Coronary artery (tissue), 2 donors: ENCODE measurements around the gene FIGNL2.

Experiments used
- DNase-seq: peaks from one replicate; pipeline ENCODE4 v3.0.0-alpha.2; 2017; ENCODE audit warnings: low spot score
- H3K27ac ChIP-seq, 2 donors: fragments of 200-600 bp; sonication (generic); one replicate each; pipeline ENCODE4 v1.5.1; 2016 to 2019
- H3K4me3 ChIP-seq: fragments of 200-600 bp; sonication (generic); 2 replicates; pipeline ENCODE4 v1.5.1; 2016; ENCODE audit warnings: mild to moderate bottlenecking, moderate library complexity
- TF ChIP-seq, protein P1 (sequence below): fragments of 200-600 bp; sonication (generic); IDR thresholded peaks from one replicate; pipeline ENCODE4 v1.5.1; 2019; ENCODE audit warnings: antibody characterized with exemption

The FIGNL2 gene

DNA sequence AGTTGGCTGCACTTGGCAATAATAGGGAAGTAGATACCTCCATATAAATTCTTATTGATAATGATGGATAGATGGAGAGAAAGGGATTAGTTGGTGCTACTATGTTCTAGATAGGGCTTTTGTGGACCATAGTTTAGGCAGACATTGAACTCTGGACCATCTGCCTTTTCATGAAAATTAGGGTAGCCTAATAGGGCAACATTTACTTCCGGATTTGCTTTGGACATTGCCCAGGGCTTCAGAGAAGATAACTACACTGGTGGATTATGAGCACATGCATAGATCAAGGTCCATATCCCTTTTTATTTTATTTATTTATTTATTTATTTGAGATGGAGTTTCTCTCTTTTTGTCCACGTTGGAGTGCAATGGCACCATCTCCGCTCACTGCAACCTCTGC is 70.5 kb downstream of the FIGNL2 start:
- TF ChIP-seq, protein P1, sequence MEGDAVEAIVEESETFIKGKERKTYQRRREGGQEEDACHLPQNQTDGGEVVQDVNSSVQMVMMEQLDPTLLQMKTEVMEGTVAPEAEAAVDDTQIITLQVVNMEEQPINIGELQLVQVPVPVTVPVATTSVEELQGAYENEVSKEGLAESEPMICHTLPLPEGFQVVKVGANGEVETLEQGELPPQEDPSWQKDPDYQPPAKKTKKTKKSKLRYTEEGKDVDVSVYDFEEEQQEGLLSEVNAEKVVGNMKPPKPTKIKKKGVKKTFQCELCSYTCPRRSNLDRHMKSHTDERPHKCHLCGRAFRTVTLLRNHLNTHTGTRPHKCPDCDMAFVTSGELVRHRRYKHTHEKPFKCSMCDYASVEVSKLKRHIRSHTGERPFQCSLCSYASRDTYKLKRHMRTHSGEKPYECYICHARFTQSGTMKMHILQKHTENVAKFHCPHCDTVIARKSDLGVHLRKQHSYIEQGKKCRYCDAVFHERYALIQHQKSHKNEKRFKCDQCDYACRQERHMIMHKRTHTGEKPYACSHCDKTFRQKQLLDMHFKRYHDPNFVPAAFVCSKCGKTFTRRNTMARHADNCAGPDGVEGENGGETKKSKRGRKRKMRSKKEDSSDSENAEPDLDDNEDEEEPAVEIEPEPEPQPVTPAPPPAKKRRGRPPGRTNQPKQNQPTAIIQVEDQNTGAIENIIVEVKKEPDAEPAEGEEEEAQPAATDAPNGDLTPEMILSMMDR, result no peak
- DNase-seq, result no peak

DNA sequence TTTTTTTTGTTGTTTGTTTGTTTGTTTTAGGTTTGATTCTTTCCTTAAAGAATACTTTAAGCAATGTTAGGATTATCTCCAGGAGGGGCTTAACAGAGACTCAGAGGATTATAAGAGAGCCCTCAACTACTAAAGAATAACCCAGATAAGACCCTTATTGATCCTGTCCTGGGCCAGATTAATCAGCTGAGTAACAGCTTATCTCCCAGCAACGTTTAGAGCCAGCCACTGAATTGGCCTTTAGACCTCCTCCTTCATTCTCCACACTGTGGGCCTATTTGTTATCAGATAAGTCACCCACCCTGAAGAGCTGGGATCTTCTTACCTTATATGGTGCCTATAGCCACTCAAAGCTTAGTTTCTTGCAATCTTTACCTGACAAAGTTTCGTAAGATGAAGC is 71.1 kb downstream of the FIGNL2 start:
- no peak overlapping the region for H3K4me3 ChIP-seq
- DNase-seq, result no peak
- TF ChIP-seq, protein P1, result no peak
- H3K27ac ChIP-seq, result no peak overlapping the region

More for the DNA sequence above, 70.5 kb downstream of the FIGNL2 start:
- Histone ChIP-seq H3K27ac (no peak overlapping the region), H3K4me3 (no peak overlapping the region)

DNA sequence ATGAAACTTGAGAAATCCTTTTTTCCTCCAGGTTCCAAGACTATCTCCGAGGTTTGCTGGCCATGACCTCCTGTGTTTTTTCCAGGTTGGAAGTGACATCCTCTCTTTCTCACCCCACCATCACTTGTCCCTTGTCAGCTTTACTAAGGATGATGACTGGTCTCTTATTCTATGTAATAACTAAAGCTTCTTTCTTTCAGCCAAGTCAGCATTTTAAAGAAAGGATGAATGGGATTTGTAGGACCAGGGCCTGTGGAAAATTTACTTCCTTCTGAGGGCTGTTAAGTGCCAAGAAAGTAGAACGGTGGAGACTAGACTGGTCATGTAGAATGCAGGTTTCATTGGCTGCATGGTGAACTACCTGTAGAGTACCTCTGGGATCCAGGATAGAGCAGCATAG is 73.6 kb downstream of the FIGNL2 start:
- Histone ChIP-seq H3K4me3 (no peak overlapping the region), H3K27ac (no peak overlapping the region)
- no peak for DNase-seq
- TF ChIP-seq, protein P1, result no peak

DNA sequence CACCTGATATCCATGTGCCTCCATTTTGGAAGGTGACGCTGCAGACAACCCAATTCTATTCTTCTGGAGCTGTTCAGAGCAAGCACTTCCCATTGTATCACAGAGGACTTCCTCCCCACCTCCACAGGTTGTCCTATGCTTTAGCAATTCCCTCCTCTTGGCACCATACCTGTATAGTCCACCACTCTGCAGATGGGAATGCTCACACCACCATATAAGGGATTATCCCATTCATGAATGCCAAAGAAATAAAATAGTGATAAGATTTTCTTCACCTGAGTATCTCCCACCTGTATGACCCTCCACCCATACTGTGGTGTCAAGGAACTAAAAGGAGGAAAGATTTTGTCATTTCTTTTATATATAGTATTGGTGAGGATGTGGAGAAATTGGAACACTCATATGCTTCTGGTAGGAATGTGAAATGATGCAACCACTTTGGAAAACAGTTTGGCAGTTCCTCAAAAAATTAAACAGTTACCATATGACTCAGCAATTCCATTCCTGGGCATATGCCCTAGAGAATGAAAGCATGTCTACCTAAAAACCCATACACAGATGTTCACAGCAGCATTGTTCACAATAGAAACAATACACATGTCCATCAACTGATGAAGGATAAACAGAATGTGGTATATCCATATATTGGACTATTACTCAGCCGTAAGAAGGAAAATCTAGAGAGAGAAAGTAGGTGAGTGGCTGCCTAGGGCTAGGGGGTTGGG is 75.2 kb downstream of the FIGNL2 start:
- H3K4me3 ChIP-seq, result no peak overlapping the region
- no peak overlapping the region for H3K27ac ChIP-seq
- TF ChIP-seq, protein P1, result no peak
- DNase-seq, result no peak

DNA sequence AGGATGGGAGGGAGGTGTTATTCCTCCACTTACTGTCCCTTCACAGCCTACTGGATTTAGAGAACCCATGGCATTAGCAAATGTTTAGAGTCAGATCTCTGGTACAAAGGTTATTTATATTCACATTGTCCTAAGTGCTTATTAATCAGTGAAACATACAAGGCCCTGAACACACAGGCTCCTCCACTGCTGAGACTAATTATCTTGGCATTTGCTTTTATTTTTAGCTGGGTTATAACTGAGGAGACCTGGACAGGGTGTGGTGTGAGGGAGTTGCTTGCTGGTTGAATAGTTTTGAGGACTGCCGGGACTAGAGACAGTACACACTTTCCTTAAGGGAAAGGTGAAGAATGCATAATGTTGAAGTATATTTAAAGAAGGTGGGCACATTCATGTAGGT is 77.5 kb downstream of the FIGNL2 start:
- H3K27ac ChIP-seq, result no peak overlapping the region
- no peak for DNase-seq
- TF ChIP-seq, protein P1, result no peak
- no peak overlapping the region for H3K4me3 ChIP-seq
